CD4-positive, alpha-beta T cell (primary cell): Measurements from ENCODE around the gene KCNH1. TPM values are rescaled to one million over a fixed set of nuclear protein-coding genes. Genes with fewer than 3 reads are reported as not detected.

Experiments used
- ATAC-seq: fragments of 200-7000 bp; cut with Tn5 transposase; one replicate; pipeline ENCODE4 v1.10.0; 2022; ENCODE audit warnings: mild to moderate bottlenecking; ENCODE audit not compliant: poor library complexity
- CTCF ChIA-PET: fragments of 350-600 bp; sonication (Branson Sonifier 250); formaldehyde crosslinking; loops from one replicate; lab custom pipeline; 2021; ENCODE audit warnings: antibody characterized with exemption, inconsistent platforms; lab: Charles Lee
- POLR2A ChIA-PET: fragments of 350-600 bp; sonication (Branson Sonifier 250); formaldehyde crosslinking; loops from one replicate; lab custom pipeline; 2021; ENCODE audit warnings: antibody characterized with exemption, inconsistent platforms; lab: Charles Lee
- DNase-seq, 14 experiments: peaks; one replicate each; pipeline ENCODE4 v3.0.0-alpha.2; 2013 to 2020; ENCODE audit warnings: mixed read lengths in 2 of 14
- H3K27ac ChIP-seq, 2 donors: one replicate each; pipeline versions ENCODE4 v1.5.1 to v1.7.0; 2013; ENCODE audit warnings: low read length in 2 of 2, low read depth in 1 of 2, mild to moderate bottlenecking in 1 of 2
- H3K27me3 ChIP-seq, 2 experiments: 1 replicate in 1 of 2; 2 replicates in 1 of 2; pipeline versions ENCODE4 v1.6.1 to v1.7.0; 2013; ENCODE audit warnings: low read length in 2 of 2, control low read depth in 1 of 2, mild to moderate bottlenecking in 1 of 2, moderate library complexity in 1 of 2; ENCODE audit not compliant: insufficient read depth in 2 of 2, control insufficient read depth in 1 of 2
- H3K36me3 ChIP-seq: one replicate; pipeline ENCODE4 v1.6.1; 2013; ENCODE audit warnings: low read length, control low read depth; ENCODE audit not compliant: insufficient read depth
- H3K4me1 ChIP-seq: one replicate; pipeline ENCODE4 v1.6.1; 2013; ENCODE audit warnings: low read length, control low read depth; ENCODE audit not compliant: insufficient read depth
- H3K4me3 ChIP-seq: one replicate; pipeline ENCODE4 v1.5.1; 2013; ENCODE audit warnings: mild to moderate bottlenecking, low read length, moderate library complexity
- H3K9me3 ChIP-seq, 2 experiments: 1 replicate in 1 of 2; 2 replicates in 1 of 2; pipeline versions ENCODE4 v1.6.1 to v1.7.0; 2013; ENCODE audit warnings: low read length in 2 of 2, mild to moderate bottlenecking in 2 of 2, control low read depth in 1 of 2, moderate library complexity in 1 of 2; ENCODE audit not compliant: control insufficient read depth in 1 of 2, insufficient read depth in 1 of 2
- H3K27ac Mint-ChIP-seq: one replicate; pipeline ENCODE4 v1.8.0; 2020; ENCODE audit warnings: mixed read lengths
- H3K27me3 Mint-ChIP-seq: one replicate; pipeline ENCODE4 v1.8.0; 2021; ENCODE audit warnings: mixed read lengths
- H3K36me3 Mint-ChIP-seq: one replicate; pipeline ENCODE4 v1.8.0; 2021; ENCODE audit warnings: low read depth, mixed read lengths
- H3K4me1 Mint-ChIP-seq: one replicate; pipeline ENCODE4 v1.8.0; 2021; ENCODE audit warnings: low read depth, mixed read lengths
- H3K4me3 Mint-ChIP-seq: one replicate; pipeline ENCODE4 v1.8.0; 2020; ENCODE audit warnings: mild to moderate bottlenecking, mixed read lengths
- H3K9me3 Mint-ChIP-seq: one replicate; pipeline ENCODE4 v1.8.0; 2020; ENCODE audit warnings: mixed read lengths
- intact Hi-C, 2 experiments: fragments of 100-400 bp; cut with DNase I in 1 of 2; cut with micrococcal nuclease in 1 of 2; formaldehyde crosslinking; loops; one replicate each; pipeline versions ENCODE4 v1.15.1 to v1.9.0; 2023 to 2025; cut with DNase I, micrococcal nuclease
- total RNA-seq, 174 experiments: library from RNA in 2 of 174; stranded (reverse) in 2 of 174; gene quantifications; one replicate each; pipeline ENCODE4 v1.2.3 and lab custom pipeline; 2021 to 2026
- TF ChIP-seq, protein P1 (sequence below): fragments of 200-600 bp; IDR thresholded peaks from one replicate; pipeline ENCODE4 v1.8.0; 2022; ENCODE audit warnings: antibody characterized with exemption, mild to moderate bottlenecking

The KCNH1 gene
- total RNA-seq, 2 experiments from 2014 or later: not detected

DNA sequence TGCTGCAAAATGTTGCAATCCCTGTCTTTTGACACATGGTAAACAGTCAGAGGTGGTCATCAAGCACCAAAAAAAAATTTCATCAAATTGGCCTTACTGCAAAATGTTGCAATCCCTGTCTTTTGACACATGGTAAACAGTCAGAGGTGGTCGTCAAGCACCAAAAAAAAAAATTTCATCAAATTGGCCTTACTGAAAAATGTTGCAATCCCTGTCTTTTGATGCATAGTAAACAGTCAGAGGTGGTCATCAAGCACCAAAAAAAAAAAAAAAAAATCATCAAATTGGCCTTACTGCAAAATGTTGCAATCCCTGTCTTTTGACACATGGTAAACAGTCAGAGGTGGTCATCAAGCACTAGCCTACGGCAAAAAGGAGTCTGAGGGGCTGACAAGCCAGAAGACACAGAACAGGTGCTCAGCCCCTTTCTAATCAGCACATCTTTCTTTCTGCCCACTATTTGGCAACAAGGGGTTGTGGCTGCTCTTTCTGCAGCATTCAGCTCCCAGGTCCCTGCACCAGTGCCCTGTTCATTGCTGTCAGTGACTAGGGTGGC is 223.8 kb downstream of the KCNH1 start:
- peaks cover 29% of the 10 kb centered on the region for H3K27me3 Mint-ChIP-seq
- Histone ChIP-seq H3K4me3 (no peak overlapping the region), H3K36me3 (no peaks in the 10 kb centered on the region), H3K9me3 (no peaks in the 10 kb centered on the region), H3K27me3 (peaks cover 3 to 4% of the 10 kb centered on the region in 2 experiments), H3K4me1 (no peaks in the 10 kb centered on the region), H3K27ac (no peak overlapping the region)
- no peaks in the 10 kb centered on the region for H3K4me1 Mint-ChIP-seq
- no peak for ATAC-seq
- intact Hi-C loops: no loop called here
- no peak for DNase-seq
- POLR2A ChIA-PET: no interaction called here
- CTCF ChIA-PET: no interaction called here
- no peak overlapping the region for H3K27ac Mint-ChIP-seq
- TF ChIP-seq, protein P1, sequence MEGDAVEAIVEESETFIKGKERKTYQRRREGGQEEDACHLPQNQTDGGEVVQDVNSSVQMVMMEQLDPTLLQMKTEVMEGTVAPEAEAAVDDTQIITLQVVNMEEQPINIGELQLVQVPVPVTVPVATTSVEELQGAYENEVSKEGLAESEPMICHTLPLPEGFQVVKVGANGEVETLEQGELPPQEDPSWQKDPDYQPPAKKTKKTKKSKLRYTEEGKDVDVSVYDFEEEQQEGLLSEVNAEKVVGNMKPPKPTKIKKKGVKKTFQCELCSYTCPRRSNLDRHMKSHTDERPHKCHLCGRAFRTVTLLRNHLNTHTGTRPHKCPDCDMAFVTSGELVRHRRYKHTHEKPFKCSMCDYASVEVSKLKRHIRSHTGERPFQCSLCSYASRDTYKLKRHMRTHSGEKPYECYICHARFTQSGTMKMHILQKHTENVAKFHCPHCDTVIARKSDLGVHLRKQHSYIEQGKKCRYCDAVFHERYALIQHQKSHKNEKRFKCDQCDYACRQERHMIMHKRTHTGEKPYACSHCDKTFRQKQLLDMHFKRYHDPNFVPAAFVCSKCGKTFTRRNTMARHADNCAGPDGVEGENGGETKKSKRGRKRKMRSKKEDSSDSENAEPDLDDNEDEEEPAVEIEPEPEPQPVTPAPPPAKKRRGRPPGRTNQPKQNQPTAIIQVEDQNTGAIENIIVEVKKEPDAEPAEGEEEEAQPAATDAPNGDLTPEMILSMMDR: no peak
- no peaks in the 10 kb centered on the region for H3K36me3 Mint-ChIP-seq
- no peak overlapping the region for H3K4me3 Mint-ChIP-seq
- no peaks in the 10 kb centered on the region for H3K9me3 Mint-ChIP-seq

- Histone ChIP-seq H3K36me3 (no peaks in the 10 kb centered on the region), H3K9me3 (no peaks in the 10 kb centered on the region), H3K4me1 (no peaks in the 10 kb centered on the region), H3K4me3 (no peak overlapping the region), H3K27ac (no peak overlapping the region), H3K27me3 (peaks cover 3 to 4% of the 10 kb centered on the region in 2 experiments)
- no peaks in the 10 kb centered on the region for H3K4me1 Mint-ChIP-seq
- POLR2A ChIA-PET: no interaction called here
- intact Hi-C loops: no loop called here
- no peak overlapping the region for H3K4me3 Mint-ChIP-seq
- ATAC-seq: no peak
- H3K36me3 Mint-ChIP-seq: no peaks in the 10 kb centered on the region
- CTCF ChIA-PET: no interaction called here
- H3K27ac Mint-ChIP-seq: no peak overlapping the region
- no peak for DNase-seq
- H3K27me3 Mint-ChIP-seq: peaks cover 32% of the 10 kb centered on the region
- TF ChIP-seq, protein P1: no peak
- no peaks in the 10 kb centered on the region for H3K9me3 Mint-ChIP-seq
Measured at GRCh38 chr1:210908791-210909190, 225.2 kb downstream of the KCNH1 start.

- intact Hi-C loops: no loop called here
- no peak overlapping the region for H3K4me3 Mint-ChIP-seq
- no peaks in the 10 kb centered on the region for H3K36me3 ChIP-seq
Measured at GRCh38 chr1:210908257-210908656, 225.7 kb downstream of the KCNH1 start.

More at GRCh38 chr1:210908257-210908656, 225.7 kb downstream of the KCNH1 start:
- peaks cover 32% of the 10 kb centered on the region for H3K27me3 Mint-ChIP-seq
- ATAC-seq: no peak
- Histone ChIP-seq H3K9me3 (no peaks in the 10 kb centered on the region), H3K27me3 (peaks cover 3 to 4% of the 10 kb centered on the region in 2 experiments), H3K4me1 (no peaks in the 10 kb centered on the region), H3K27ac (no peak overlapping the region), H3K4me3 (no peak overlapping the region)
- TF ChIP-seq, protein P1: no peak
- POLR2A ChIA-PET: no interaction called here
- CTCF ChIA-PET: no interaction called here
- DNase-seq: no peak
- H3K4me1 Mint-ChIP-seq: no peaks in the 10 kb centered on the region
- no peaks in the 10 kb centered on the region for H3K36me3 Mint-ChIP-seq
- no peak overlapping the region for H3K27ac Mint-ChIP-seq
- H3K9me3 Mint-ChIP-seq: no peaks in the 10 kb centered on the region
